Measurements from ENCODE around the gene CD209. TPM values are rescaled to one million over a fixed set of nuclear protein-coding genes. Genes with fewer than 3 reads are reported as not detected.
"Not testable (repeated sequence)": the region's sequence is repeated elsewhere in the genome, so short reads cannot be mapped to it uniquely, and the experiment has no call there.

CD209 gene
- total RNA-seq, 1 donor from 2014 or later: 10.0 TPM

- DNase-seq (no peak), ATAC-seq (no peak)
- intact Hi-C loops (cut with micrococcal nuclease): no loop called here
Observed at GRCh38 chr19:7772752-7773291, 25.5 kb upstream of the CD209 start.

GRCh38 chr19:7771072-7771471 is 23.7 kb upstream of the CD209 start:
- ATAC-seq: no peak
- intact Hi-C loops (cut with micrococcal nuclease): no loop called here
- no peak for DNase-seq

GRCh38 chr19:7769171-7769570 is 21.8 kb upstream of the CD209 start:
- no peak for ATAC-seq
- DNase-seq: no peak
- intact Hi-C loops (cut with micrococcal nuclease): no loop called here

GRCh38 chr19:7767487-7767886 is 20.2 kb upstream of the CD209 start:
- ATAC-seq (no peak), DNase-seq (no peak)
- intact Hi-C loops (cut with micrococcal nuclease): no loop called here

GRCh38 chr19:7766535-7766934 is 19.2 kb upstream of the CD209 start:
- no peak for DNase-seq
- intact Hi-C loops (cut with micrococcal nuclease): no loop called here
- no peak for ATAC-seq

GRCh38 chr19:7765043-7765442 is 17.7 kb upstream of the CD209 start:
- ATAC-seq; intact Hi-C loops (cut with micrococcal nuclease); DNase-seq: not testable (repeated sequence)

GRCh38 chr19:7764157-7764556 is 16.8 kb upstream of the CD209 start:
- DNase-seq; ATAC-seq; intact Hi-C loops (cut with micrococcal nuclease): not testable (repeated sequence)

- ATAC-seq: no peak
- no peak for DNase-seq
- intact Hi-C loops (cut with micrococcal nuclease): no loop called here
Observed at GRCh38 chr19:7763696-7764095, 16.4 kb upstream of the CD209 start.

- ATAC-seq: no peak
- intact Hi-C loops (cut with micrococcal nuclease): no loop called here
- no peak for DNase-seq
Observed at GRCh38 chr19:7762719-7763293, 15.5 kb upstream of the CD209 start, which contains the start of gene CLEC4M. TSS of gene CLEC4M (plus strand) at chr19:7763243. CDS start at chr19:7763267, 24 bp downstream.

- ATAC-seq (no peak), DNase-seq (no peak)
- intact Hi-C loops (cut with micrococcal nuclease): no loop called here
Observed at GRCh38 chr19:7759156-7759555, 11.8 kb upstream of the CD209 start.

GRCh38 chr19:7757358-7757757 is 10.0 kb upstream of the CD209 start:
- DNase-seq: no peak
- ATAC-seq: no peak
- intact Hi-C loops (cut with micrococcal nuclease): no loop called here

GRCh38 chr19:7756258-7756657 is 8.9 kb upstream of the CD209 start:
- DNase-seq: no peak
- intact Hi-C loops (cut with micrococcal nuclease): no loop called here
- no peak for ATAC-seq

GRCh38 chr19:7751157-7751783 is 3.9 kb upstream of the CD209 start:
- ATAC-seq (no peak), DNase-seq (no peak)
- intact Hi-C loops (cut with micrococcal nuclease): no loop called here

- ATAC-seq: no peak
- intact Hi-C loops (cut with micrococcal nuclease): no loop called here
- DNase-seq: no peak
Observed at GRCh38 chr19:7748756-7749155, 1.4 kb upstream of the CD209 start.

- no peak for ATAC-seq
- intact Hi-C loops (cut with micrococcal nuclease): no loop called here
- DNase-seq: no peak
Observed at GRCh38 chr19:7748171-7748570, 837 bp upstream of the CD209 start.

- ATAC-seq; intact Hi-C loops (cut with micrococcal nuclease); DNase-seq: not testable (repeated sequence)
Observed at GRCh38 chr19:7746306-7746705, 1.0 kb downstream of the CD209 start.

GRCh38 chr19:7744871-7745650 is 2.3 kb downstream of the CD209 start:
- ATAC-seq (no peak), DNase-seq (no peak)
- intact Hi-C loops (cut with micrococcal nuclease): no loop called here

GRCh38 chr19:7744199-7744786 is 3.0 kb downstream of the CD209 start:
- ATAC-seq (no peak), DNase-seq (no peak)
- intact Hi-C loops (cut with micrococcal nuclease): no loop called here

GRCh38 chr19:7743425-7743841 is 3.9 kb downstream of the CD209 start:
- no peak for DNase-seq
- intact Hi-C loops (cut with micrococcal nuclease): no loop called here
- no peak for ATAC-seq

- no peak for ATAC-seq
- intact Hi-C loops (cut with micrococcal nuclease): no loop called here
Observed at GRCh38 chr19:7742991-7743390, 4.3 kb downstream of the CD209 start.

More at GRCh38 chr19:7742991-7743390, 4.3 kb downstream of the CD209 start:
- no peak for DNase-seq

Data from left ventricle myocardium superior (tissue), 1 donor.